HG02642 (cell line): ENCODE results near the gene ACAT2.
"Not testable (repeated sequence)": the region's sequence is repeated elsewhere in the genome, so short reads cannot be mapped to it uniquely, and the experiment has no call there.

Experiments used
- ATAC-seq: cut with Tn5 transposase; IDR thresholded peaks from one replicate; pipeline ENCODE4 v1.9.1; 2021; ENCODE audit warnings: mild to moderate bottlenecking; ENCODE audit not compliant: unreplicated experiment, poor library complexity

ACAT2 gene

DNA sequence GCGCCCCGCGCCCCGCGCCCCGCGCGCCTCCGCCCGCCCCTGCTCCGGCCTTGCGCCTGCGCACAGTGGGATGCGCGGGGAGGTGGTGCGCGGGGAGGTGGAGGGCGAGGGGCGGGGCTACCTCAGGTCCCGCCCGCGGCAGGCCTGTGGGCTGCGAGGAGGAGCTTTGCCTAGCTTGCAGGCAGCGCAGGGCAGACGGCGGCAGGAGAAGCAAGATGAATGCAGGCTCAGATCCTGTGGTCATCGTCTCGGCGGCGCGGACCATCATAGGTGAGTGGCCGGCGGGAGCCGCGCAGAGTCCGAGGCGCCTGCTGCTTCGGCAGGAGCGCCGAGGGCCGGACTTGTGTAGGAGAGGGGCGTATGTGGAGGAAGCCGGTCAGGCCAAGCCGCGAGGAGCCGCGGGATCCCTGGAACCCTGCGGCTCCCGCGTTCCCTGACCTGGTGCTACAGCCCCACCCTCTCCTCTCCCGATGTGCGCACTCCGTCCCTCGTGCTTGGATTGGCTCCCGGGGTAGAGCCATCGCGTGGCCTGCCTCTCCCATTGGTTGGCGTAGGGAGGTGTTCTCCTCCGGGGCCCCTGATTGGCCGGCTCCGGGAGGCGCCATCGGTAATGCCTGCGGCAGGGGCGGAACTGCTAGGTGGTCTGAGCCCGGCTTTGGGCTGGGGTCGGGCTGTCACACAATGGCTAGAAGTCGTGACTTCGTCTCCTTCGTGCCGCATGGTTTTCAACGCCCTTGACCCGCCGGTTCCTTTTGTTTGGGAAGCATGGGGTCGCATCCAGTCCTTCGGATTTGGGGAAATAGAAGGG lies at the start of gene ACAT2:
ACAT2 (plus strand) TSS at position 173 of the 808 bp plus-strand sequence; CDS start at position 216, 43 bp downstream.
- peak; percentile 98 for ATAC-seq

DNA sequence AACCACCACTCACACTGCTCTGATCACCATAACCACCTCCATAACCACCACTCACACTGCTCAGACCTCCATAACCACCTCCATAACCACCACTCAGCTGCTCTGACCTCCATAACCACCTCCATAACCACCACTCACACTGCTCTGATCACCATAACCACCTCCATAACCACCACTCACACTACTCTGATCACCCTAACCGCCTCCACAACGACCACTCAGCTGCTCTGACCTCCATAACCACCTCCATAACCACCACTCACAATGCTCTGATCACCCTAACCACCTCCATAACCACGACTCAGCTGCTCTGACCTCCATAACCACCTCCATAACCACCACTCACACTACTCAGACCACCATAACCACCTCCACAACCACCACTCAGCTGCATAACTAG lies 49.5 kb upstream of the ACAT2 start:
- not testable (repeated sequence) for ATAC-seq

DNA sequence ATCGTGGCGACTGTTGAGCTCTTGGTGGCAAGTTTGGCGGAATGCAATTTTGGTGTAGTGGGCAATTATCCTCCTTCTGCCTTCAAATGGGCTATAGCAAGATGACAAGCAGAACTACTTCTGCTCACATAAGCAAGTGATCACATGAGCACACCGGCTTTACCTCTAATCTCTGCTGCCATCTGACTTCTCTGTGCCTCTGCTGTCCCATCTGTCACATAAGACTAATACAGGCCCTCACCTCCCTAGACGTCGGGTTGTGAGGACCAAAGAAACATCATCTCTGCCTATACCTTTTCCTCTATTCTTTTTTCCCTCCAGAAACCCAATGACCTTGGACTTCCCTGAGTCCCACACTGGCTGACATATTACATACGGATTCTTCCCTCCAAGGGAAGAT lies 47.9 kb upstream of the ACAT2 start:
- no peak for ATAC-seq

DNA sequence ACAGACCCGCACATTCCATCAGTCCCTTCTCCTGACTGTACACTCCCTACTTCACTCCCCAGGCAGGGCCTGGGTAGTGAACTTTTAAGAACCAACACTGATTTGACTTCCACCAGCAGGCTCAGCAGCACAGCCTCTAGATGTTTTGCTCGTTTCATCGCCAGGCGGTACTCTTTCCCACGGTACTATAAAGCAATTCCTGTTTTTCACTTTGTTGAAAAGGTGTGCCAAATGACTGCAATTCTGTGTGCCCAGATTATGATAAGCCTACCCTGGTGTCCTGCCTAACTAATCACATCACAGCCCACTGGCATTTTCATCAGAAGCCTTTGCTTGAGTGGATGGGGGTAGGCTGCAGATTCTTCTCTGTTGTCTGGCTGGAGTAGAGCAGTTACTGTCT lies 47.4 kb upstream of the ACAT2 start:
- no peak for ATAC-seq

DNA sequence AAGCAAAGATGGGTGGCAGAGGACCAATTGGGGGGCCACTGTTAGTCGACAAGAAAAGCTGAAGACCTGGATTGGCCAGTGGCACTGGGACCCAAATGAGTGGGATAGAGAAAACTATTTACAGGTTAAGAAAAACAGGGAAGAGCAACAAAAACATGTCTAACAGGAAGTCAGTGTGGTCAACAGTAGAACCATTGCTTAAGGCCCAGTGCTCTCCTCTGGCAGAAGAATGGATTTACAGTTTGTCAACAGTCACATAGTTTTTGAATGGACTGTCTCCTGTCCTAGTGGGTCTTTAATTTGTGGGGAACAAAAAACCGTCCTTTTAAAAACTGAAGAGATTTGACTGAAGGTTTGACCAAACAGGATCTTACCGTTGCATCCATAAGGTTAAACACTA lies 46.7 kb upstream of the ACAT2 start:
- ATAC-seq = no peak

DNA sequence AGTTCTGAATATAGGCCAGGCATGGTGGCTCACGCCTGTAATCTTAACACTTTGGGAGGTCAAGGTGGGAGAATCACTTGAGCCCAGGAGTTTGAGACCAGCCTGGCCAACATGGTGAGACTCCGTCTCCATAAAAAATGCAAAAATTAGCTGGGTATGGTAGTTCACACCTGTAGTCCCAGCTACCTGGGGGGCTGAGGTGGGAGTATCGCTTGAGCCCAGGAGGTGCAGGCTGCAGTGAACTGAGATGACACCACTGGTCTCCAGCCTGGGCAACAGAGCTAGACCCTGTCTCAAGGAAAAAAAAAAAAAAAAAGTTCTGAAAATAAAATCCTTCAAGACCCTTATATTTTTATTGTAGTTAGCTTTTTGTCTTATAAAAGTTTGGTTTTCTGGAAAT lies 46.2 kb upstream of the ACAT2 start:
- ATAC-seq = no peak

DNA sequence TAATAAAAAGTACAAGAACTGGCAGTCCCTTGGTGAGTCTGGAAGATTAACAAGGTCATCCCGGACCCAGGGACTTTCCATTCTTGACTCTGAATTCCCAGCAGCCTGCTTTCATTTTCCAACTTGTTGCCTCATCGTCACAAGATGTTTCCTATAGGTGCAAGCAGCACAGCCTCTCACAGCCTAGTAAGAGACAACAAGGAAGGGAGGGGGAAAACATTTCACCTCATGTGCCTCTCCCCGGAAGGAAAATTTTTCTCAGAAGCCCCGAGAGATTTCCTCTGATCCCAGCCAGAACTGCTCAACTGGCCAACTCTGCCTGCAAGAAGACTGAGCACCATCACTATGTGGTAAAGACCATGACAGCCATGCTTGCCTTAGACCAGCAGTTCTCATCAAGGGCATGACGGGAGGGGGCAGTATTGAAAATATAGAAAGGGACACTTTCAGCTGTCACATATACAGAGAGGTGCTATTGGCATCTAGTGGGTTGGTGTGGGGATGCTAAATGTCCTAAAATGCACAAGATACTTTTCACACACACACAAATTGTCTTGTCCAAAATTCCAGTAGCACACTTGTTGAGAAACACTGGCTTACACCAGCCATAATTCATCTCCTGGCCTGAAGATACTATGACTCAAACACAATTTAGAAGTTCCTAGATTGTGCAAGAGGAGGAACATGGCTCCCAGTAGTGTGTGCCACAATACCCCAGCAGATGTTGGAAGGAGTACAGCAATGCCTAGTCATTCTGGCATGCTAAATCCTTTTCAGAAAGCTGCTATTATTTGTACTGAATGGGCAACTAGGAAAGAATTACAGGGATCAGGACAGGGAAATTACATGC lies 45.4 kb upstream of the ACAT2 start:
- no peak for ATAC-seq

DNA sequence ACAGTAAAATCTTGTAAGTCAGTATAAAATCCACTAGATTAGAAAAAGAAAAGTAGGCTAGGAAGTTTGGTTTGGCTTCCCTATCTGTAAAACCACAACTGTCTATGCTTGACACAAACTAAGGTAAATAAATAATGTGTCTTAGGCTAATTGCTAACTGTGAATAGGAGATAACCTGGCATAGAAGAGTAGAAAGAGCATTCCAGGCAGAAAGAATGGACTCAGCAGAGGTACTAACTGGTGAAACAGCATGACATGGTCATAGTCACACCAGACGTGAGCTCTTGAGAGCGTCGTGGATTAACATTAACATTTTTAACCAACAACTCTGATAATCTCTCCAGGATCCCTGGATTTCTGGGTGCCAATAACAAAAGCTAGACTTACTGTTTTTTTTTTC lies 43.2 kb upstream of the ACAT2 start:
- no peak for ATAC-seq

DNA sequence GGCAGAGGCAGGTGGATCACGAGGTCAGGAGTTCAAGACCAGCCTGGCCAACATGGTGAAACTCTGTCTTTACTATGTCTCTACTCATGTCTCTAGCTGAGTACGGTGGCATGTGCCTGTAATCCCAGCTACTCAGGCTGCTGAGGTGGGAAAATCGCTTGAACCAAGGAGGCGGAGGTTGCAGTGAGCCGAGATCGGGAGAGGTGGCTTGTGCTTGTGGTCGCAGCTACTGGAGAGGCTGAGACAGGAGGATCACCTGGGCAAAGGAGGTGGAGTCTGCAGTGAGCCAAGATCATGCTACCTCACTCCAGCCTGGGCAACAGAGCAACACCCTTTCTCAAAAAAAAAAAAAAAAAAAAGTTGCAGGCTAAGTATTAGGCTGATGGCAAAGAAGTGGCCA lies 42.6 kb upstream of the ACAT2 start:
- no peak for ATAC-seq

DNA sequence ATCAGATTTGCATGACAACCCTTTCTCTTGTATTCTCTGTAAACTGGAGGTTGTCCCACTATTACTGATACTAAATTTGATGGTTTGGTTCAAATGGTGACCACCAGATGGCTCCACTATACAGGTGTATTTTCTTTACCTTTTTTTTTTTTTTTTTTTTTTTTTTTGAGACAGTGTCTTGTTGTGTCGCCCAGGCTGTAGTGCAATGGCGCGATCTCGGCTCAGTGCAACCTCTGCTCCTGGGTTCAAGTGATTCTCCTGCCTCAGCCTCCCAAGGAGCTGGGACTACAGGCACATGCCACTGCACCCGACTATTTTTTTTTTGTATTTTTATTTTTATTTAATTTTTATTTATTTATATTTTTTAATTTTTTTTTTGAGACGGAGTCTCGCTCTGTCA lies 41.1 kb upstream of the ACAT2 start:
- no peak for ATAC-seq

DNA sequence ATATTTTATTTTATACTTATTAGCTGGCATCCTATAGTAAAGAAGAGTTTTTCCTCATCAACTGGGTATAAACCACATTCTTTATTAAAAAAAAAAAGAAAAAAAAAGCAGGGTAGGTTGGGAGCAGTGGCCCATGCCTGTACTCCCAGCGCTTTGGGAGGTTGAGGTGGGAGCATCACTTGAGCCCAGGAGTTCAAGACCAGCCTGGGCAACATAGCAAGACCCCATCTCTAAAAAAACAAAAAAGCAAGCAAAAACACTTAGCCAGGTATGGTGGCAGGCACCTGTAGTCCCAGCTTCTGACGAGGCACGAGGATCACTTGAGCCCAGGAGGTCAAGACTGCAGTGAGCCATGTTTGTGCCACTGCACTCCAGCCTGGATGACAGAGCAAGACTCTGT lies 39.9 kb upstream of the ACAT2 start:
- not testable (repeated sequence) for ATAC-seq

DNA sequence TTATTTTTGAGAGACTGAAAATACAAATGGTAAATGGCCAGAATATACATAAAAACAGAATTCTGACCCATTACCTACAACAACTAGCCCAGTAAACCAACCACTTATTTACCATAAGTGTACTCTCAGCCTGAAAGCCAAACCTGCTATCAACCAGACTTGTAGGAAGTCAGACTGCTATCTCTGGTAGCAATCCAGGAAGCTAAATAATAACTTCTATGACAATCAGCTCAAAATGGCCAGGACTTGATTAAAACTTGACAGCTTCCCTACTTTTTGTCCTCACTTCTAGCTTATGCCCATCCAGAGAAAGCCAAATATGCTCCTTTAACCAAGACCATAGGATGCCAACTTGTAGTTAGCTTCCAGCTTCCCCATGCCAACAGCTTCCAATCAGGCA lies 39.2 kb upstream of the ACAT2 start:
- ATAC-seq = no peak

DNA sequence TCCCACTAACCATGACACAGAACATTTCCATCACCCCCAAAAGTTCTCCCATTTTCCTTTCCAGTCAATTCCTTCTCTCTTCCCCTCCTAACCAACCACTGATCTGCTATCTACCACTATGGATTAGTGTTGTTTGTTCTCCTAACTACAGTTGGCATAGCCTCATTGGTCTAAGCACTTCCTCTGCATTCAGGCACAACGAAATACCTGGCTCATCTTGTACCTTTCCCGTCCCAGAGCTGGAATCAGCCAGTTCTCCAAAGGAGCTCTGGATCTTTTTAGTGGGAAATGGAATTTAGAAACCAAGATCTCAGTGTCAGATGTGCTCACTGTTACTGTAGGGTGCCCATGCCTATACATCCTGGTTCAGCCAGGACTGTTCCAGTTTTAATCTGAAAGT lies 38.6 kb upstream of the ACAT2 start:
- no peak for ATAC-seq

DNA sequence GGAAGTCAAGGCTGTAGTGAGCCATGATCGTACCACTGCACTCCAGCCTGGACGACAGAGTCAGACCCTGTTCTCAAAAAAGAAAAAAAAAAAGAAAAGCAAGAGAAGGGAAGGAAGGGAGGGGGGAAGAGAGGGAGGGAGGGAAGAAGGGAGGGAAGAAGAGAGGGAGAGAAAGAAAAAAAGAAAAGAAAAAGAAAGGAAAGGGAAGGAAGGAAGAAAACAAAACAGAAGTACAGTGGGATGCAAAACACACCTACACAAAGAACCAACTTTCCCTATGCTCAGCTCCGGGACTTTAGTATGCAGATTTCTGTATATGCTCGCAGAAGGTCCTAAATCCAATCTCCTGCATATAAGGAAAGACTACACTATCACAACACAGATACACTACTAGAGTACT lies 37.1 kb upstream of the ACAT2 start:
- no peak for ATAC-seq

DNA sequence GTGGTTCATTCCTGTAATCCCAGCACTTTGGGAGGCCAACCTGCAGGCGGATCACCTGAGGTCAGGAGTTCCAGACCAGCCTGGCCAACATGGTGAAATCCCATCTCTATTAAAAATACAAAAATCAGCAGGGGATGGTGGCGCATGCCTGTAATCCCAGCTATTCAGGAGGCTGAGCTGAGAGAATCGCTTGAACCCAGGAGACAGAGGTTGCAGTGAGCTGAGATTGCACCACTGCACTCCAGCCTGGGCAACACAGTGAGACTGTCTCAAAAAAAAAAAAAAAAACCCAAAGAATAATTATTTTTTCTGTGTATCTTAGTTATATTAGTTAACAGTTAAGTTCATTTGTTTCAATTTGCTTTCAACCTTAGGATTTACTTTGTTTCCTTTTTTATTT lies 36.6 kb upstream of the ACAT2 start:
- ATAC-seq = not testable (repeated sequence)

DNA sequence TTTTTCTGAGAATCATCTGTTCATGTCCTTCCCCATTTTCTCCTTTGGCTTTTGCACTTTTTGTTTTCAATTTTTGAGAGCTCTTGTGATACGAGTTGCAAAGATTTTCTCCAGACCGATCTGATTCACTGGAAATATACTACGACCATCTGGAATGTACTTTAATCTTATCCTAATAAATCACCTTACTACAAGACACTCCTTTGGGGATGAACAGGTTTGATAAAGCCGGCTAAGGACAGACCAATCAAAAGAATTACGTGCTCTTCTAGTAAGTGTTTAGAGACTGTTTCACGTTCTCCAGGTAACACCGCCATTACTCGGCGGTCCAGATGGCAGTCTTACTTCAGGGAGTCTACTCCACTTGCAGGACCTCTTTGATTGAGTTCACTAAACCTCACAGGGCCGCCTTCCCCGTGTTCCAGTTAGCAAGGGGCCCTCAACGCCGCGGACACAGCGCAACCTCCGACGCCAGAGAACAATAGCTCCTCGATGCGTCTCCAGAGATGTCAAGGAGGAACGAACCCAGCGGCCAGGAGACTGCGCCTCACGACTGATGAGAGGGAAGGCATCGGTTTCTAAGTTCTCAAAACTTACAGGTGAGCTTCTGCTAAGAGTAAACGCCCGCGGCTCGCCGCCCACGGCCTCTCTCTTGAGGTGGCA lies 35.5 kb upstream of the ACAT2 start:
- ATAC-seq = peak; percentile 26

DNA sequence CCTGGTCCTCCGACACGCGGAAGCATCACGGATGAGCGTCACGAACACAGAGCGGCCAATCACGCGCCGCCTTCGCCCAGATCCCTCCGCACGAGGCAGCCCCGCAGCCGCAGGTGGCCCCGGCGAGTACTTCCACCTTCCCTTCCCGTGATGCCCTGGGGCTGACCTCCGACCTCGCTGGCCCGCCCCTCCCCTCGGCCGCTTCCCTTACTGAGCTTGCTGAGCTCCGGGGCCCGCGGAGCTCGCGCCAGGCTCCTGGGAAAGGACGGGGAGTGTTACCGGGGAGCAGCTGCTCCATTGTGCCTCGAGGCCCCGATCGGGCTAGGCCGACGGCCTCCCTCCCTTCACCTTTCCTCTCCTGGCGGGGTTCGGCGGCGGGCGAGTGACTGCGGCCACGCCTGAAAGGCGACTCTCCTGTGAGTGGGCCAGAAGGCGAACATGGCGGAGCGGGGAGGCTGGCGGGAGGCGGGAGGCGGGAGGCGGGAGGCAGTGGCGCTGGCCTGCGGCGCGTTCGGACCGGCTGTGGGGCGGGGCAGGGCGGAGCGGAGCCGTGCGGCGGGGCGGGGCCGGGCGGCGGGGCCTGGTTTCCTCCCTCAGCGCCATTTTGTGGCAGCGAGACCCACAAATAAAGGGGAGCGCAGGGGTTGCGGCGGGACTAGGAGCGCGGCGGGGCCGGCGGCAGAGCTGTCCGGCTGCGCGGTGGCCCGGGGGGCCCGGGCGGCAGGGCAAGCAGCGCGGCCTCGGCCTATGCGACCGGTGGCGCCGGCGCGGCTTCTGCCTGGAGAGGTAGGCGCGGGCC lies 34.7 kb upstream of the ACAT2 start, which contains the start of gene WTAP:
WTAP (plus strand) TSS at position 589 of the 799 bp plus-strand sequence. CDS start 8,760 bp downstream, outside the sequence.
- ATAC-seq = peak; percentile 80

DNA sequence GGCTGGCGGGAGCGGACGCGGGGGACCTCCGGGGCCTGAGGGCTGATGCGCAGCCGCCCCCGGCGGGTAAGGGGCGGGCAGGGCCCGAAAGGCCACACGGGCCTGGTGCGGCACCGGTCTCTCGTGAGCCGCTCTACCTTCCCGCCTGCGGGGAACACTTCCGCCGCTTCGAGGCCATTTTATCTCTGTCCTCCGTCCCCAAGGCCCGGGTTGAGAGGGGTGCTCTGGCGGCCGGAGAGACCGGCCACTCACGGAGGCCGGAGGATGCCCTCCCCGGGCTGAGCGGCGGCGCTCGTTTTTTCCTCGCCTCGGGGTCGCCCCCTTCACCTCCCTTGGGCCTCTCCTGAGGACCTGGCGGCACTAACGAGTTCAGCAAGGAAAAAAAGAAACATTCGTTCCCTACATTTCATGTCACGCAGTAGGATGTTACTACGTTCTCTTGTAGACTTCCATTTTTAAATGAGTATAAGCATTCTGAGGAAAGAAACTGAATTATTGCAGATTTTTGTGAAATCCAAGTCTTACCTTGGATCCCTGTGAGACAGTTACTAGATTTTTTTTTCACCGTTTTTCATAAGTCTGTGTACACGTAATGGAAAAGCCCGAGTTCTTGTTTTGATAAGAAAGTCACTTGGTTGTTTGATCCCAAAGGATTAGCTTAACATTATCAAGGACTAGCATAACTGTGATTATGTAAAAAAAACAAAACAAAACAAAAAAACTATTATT lies 34.0 kb upstream of the ACAT2 start:
- ATAC-seq = peak; percentile 43

DNA sequence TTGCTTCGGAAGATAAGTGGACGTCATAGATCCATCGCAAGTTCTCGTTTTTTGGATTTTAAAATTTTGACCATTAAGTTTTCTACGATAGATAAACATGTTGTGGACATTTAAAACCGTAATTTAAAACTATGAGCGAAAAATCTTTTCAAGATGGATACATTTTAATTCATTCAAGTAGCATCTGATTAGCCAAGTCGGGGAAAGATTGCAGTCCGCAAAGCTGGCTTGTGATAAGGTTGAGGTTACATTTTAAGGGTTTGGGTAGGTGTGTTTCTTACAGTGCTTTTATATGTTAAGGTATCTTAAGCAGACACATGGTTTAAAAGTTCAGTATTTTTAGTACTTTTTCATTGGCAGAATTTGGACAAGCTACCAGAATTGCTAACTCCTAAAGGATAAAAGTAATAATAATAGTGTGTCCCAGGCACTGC lies 33.3 kb upstream of the ACAT2 start:
- ATAC-seq = no peak
